ENCODE results near the gene TOMT.

- TF ChIP-seq POLR2A (IDR thresholded peaks at IDR 0.05) (no peak), CTCF (IDR thresholded peaks at IDR 0.05) (no peak)
Measured at GRCh38 chr11:72119198-72119597, 13.5 kb downstream of the TOMT start.
